ENCODE data around the gene KLHL21. TPM values are rescaled to one million over a fixed set of nuclear protein-coding genes. Genes with fewer than 3 reads are reported as not detected.

KLHL21 gene
- total RNA-seq, 1 experiment from 2014 or later = 27.5 TPM

GRCh38 chr1:6591644-6592043 is 11.0 kb downstream of the KLHL21 start:
- H3K4me2 ChIP-seq (ENCODE audit: low read length) = no peak overlapping the region
- ChIA-PET POLR2A (interaction anchor here (1.1 kb wide), 1 partner anchor 10 kb away, joined by 3 read pairs; the partner anchor contains the start of gene KLHL21), CTCF (no interaction called here), RAD21 (ENCODE audit: low non-redundant PET in 1 of 2, low total read pairs in 2 of 2, uncharacterized antibody in 2 of 2, unreplicated experiment in 2 of 2) (no interaction called here)
- H3K9me3 ChIP-seq (ENCODE audit: control insufficient read depth in 1 of 2, insufficient read depth in 1 of 2, low read depth in 1 of 2, low read length in 2 of 2) = no peaks in the 10 kb centered on the region
- no peak overlapping the region for H3K9ac ChIP-seq (ENCODE audit: low read length)
- no peak overlapping the region for H3K27ac ChIP-seq (ENCODE audit: low read depth, low read length)
- ATAC-seq (no peak), DNase-seq (ENCODE audit: low read depth, low spot score) (no peak)
- no peaks in the 10 kb centered on the region for H3K27me3 ChIP-seq (ENCODE audit: insufficient read depth, low read length)
- H3K79me2 ChIP-seq (ENCODE audit: insufficient read depth, low read length) = peaks cover 42% of the 10 kb centered on the region
- BruUV-seq (replicated peaks) = no TSS peak
- no peak overlapping the region for H3K4me3 ChIP-seq (replicated peaks in 1 of 2; ENCODE audit: low read depth in 1 of 2, low read length in 2 of 2)
- H2AFZ ChIP-seq (ENCODE audit: low read depth, low read length, poor library complexity, severe bottlenecking) = no peak overlapping the region
- H4K20me1 ChIP-seq (ENCODE audit: insufficient read depth) = no peaks in the 10 kb centered on the region; the same call in 1 of the 2 replicates
- no peaks in the 10 kb centered on the region for H3K9me2 ChIP-seq (ENCODE audit: insufficient read depth)
- H3K4me1 ChIP-seq (ENCODE audit: control insufficient read depth in 1 of 2, insufficient read depth in 2 of 2, low read length in 2 of 2) = no peaks in the 10 kb centered on the region
- TF ChIP-seq SP1 (IDR thresholded peaks at IDR 0.05; ENCODE audit: low read depth) (no peak), ZNF274 (IDR thresholded peaks at IDR 0.05; ENCODE audit: low read depth, low read length) (no peak), EZH2phosphoT487 (IDR thresholded peaks at IDR 0.05; ENCODE audit: borderline replicate concordance) (no peak), EZH2 (IDR thresholded peaks at IDR 0.05) (no peak), FOSL1 (IDR thresholded peaks at IDR 0.05; ENCODE audit: low read depth) (no peak), POLR2AphosphoS5 (IDR thresholded peaks at IDR 0.05; ENCODE audit: low read depth, low read length) (no peak), MAX (IDR thresholded peaks at IDR 0.05) (no peak), SRF (IDR thresholded peaks at IDR 0.05; ENCODE audit: low read depth) (no peak), CBX3 (IDR thresholded peaks at IDR 0.05; ENCODE audit: low read depth) (no peak), YY1 (IDR thresholded peaks at IDR 0.05; ENCODE audit: extremely low read depth, insufficient replicate concordance, low read depth, low read length) (no peak), CEBPB (IDR thresholded peaks at IDR 0.05; ENCODE audit: low read depth) (no peak), REST (IDR thresholded peaks at IDR 0.05; ENCODE audit: low read depth) (no peak)
- peaks cover 19 to 60% of the 10 kb centered on the region in 2 experiments; a peak in 3 of 4 replicates for H3K36me3 ChIP-seq (ENCODE audit: control insufficient read depth in 1 of 2, insufficient read depth in 2 of 2, low read length in 2 of 2)
- intact Hi-C loops (cut with micrococcal nuclease) = no loop called here
